H9 (cell line): ENCODE measurements around the gene PBX1. TPM values are rescaled to one million over a fixed set of nuclear protein-coding genes. Genes with fewer than 3 reads are reported as not detected.

ENCODE experiments used
- DNase-seq: peaks from one replicate; pipeline ENCODE4 v3.0.0-alpha.2; 2017
- H2AFZ ChIP-seq: one replicate; pipeline ENCODE4 v1.6.1; 2013; ENCODE audit warnings: mild to moderate bottlenecking, low read length, control low read depth, moderate library complexity
- H2AK5ac ChIP-seq: 2 replicates; pipeline ENCODE4 v1.6.1; 2013; ENCODE audit warnings: low read length, control low read depth, mixed read lengths; ENCODE audit not compliant: insufficient read length
- H2BK120ac ChIP-seq: one replicate; pipeline ENCODE4 v1.6.1; 2013; ENCODE audit warnings: low read depth, mild to moderate bottlenecking, low read length, control low read depth, inconsistent platforms; ENCODE audit not compliant: poor library complexity, severe bottlenecking
- H2BK12ac ChIP-seq: 2 replicates; pipeline ENCODE4 v1.6.1; 2013; ENCODE audit warnings: low read length, control low read depth, mixed read lengths, low read depth; ENCODE audit not compliant: insufficient read length
- H2BK15ac ChIP-seq: 2 replicates; pipeline ENCODE4 v1.6.1; 2013; ENCODE audit warnings: low read depth, low read length, control low read depth
- H2BK20ac ChIP-seq: one replicate; pipeline ENCODE4 v1.6.1; 2013; ENCODE audit warnings: low read depth, mild to moderate bottlenecking, low read length, control low read depth, inconsistent platforms; ENCODE audit not compliant: poor library complexity, severe bottlenecking
- H2BK5ac ChIP-seq: 2 replicates; pipeline ENCODE4 v1.6.1; 2013; ENCODE audit warnings: low read length, control low read depth, mixed read lengths; ENCODE audit not compliant: insufficient read length
- H3K14ac ChIP-seq: 2 replicates; pipeline ENCODE4 v1.6.1; 2013; ENCODE audit warnings: low read length, control low read depth; ENCODE audit not compliant: insufficient read depth
- H3K18ac ChIP-seq: 2 replicates; pipeline ENCODE4 v1.6.1; 2013; ENCODE audit warnings: low read depth, mild to moderate bottlenecking, mixed read lengths, low read length, control low read depth; ENCODE audit not compliant: insufficient read length
- H3K23ac ChIP-seq: 2 replicates; pipeline ENCODE4 v1.6.1; 2013; ENCODE audit warnings: low read length, control low read depth, mixed read lengths, low read depth; ENCODE audit not compliant: insufficient read length
- H3K23me2 ChIP-seq: 2 replicates; pipeline ENCODE4 v1.6.1; 2013; ENCODE audit warnings: low read depth, mild to moderate bottlenecking, mixed read lengths, low read length, control low read depth; ENCODE audit not compliant: insufficient read length, poor library complexity, severe bottlenecking
- H3K27ac ChIP-seq: 2 replicates; pipeline ENCODE4 v1.5.1; 2013; ENCODE audit warnings: low read length, control low read depth, mixed read lengths, low read depth; ENCODE audit not compliant: insufficient read length
- H3K27me3 ChIP-seq: 2 replicates; pipeline ENCODE4 v1.6.1; 2013; ENCODE audit warnings: low read length, control low read depth, inconsistent platforms; ENCODE audit not compliant: insufficient read depth
- H3K4ac ChIP-seq: 2 replicates; pipeline ENCODE4 v1.6.1; 2013; ENCODE audit warnings: low read depth, mild to moderate bottlenecking, control low read depth, inconsistent platforms, low read length, moderate library complexity
- H3K4me1 ChIP-seq: 2 replicates; pipeline ENCODE4 v1.6.1; 2013; ENCODE audit warnings: low read length, control low read depth, inconsistent platforms; ENCODE audit not compliant: insufficient read depth
- H3K4me2 ChIP-seq: 2 replicates; pipeline ENCODE4 v1.6.1; 2013; ENCODE audit warnings: low read length, control low read depth, mixed read lengths; ENCODE audit not compliant: insufficient read length, insufficient read depth
- H3K56ac ChIP-seq: 2 replicates; pipeline ENCODE4 v1.6.1; 2013; ENCODE audit warnings: low read depth, mild to moderate bottlenecking, mixed read lengths, low read length, control low read depth; ENCODE audit not compliant: insufficient read length
- H3K79me1 ChIP-seq: 2 replicates; pipeline ENCODE4 v1.6.1; 2013; ENCODE audit warnings: low read depth, mild to moderate bottlenecking, moderate library complexity, low read length, control low read depth, inconsistent platforms; ENCODE audit not compliant: insufficient read depth, poor library complexity, severe bottlenecking
- H3K79me2 ChIP-seq: 2 replicates; pipeline ENCODE4 v1.6.1; 2013; ENCODE audit warnings: low read length, control low read depth, inconsistent platforms; ENCODE audit not compliant: insufficient read depth
- H3K9ac ChIP-seq: 2 replicates; pipeline ENCODE4 v1.6.1; 2013; ENCODE audit warnings: low read length, control low read depth, mixed read lengths; ENCODE audit not compliant: insufficient read length; ENCODE audit errors: extremely low read depth
- H3K9me3 ChIP-seq: one replicate; pipeline ENCODE4 v1.6.1; 2013; ENCODE audit warnings: low read depth, low read length, inconsistent platforms; ENCODE audit not compliant: control insufficient read depth
- H3T11ph ChIP-seq: one replicate; pipeline ENCODE4 v1.6.1; 2013; ENCODE audit warnings: mild to moderate bottlenecking, low read length, control low read depth, inconsistent platforms
- H4K20me1 ChIP-seq: one replicate; pipeline ENCODE4 v1.6.1; 2013; ENCODE audit not compliant: control insufficient read depth, insufficient read length, insufficient read depth
- H4K5ac ChIP-seq: 2 replicates; pipeline ENCODE4 v1.6.1; 2013; ENCODE audit warnings: low read depth, mild to moderate bottlenecking, mixed read lengths, low read length, control low read depth; ENCODE audit not compliant: insufficient read length
- H4K8ac ChIP-seq: replicated peaks from 2 replicates; pipeline ENCODE4 v1.6.1; 2013; ENCODE audit warnings: low read length, control low read depth, mixed read lengths, low read depth; ENCODE audit not compliant: insufficient read length
- H4K91ac ChIP-seq: 2 replicates; pipeline ENCODE4 v1.6.1; 2013; ENCODE audit warnings: low read depth, mild to moderate bottlenecking, moderate library complexity, mixed read lengths, low read length, control low read depth; ENCODE audit not compliant: insufficient read length
- H3K27ac Mint-ChIP-seq, 3 experiments: 2 replicates in 2 of 3; 3 replicates in 1 of 3; pipeline ENCODE4 v1.8.0; 2020 to 2021; ENCODE audit warnings: mixed read lengths in 3 of 3, mild to moderate bottlenecking in 1 of 3, moderate library complexity in 1 of 3
- H3K27me3 Mint-ChIP-seq: 2 replicates; pipeline ENCODE4 v1.8.0; 2021; ENCODE audit warnings: low read depth, mild to moderate bottlenecking, moderate library complexity, mixed read lengths
- H3K36me3 Mint-ChIP-seq, 3 experiments: 2 replicates in 2 of 3; 3 replicates in 1 of 3; pipeline ENCODE4 v1.8.0; 2020 to 2021; ENCODE audit warnings: low read depth in 3 of 3, mixed read lengths in 3 of 3; ENCODE audit not compliant: insufficient read depth in 1 of 3
- H3K4me1 Mint-ChIP-seq, 2 experiments: 2 replicates each; pipeline ENCODE4 v1.8.0; 2020; ENCODE audit warnings: mixed read lengths in 2 of 2
- H3K4me3 Mint-ChIP-seq, 2 experiments: 2 replicates in 1 of 2; 3 replicates in 1 of 2; pipeline ENCODE4 v1.8.0; 2020 to 2021; ENCODE audit warnings: mild to moderate bottlenecking in 2 of 2, mixed read lengths in 2 of 2, moderate library complexity in 1 of 2
- H3K9me3 Mint-ChIP-seq, 2 experiments: 2 replicates in 1 of 2; 3 replicates in 1 of 2; pipeline ENCODE4 v1.8.0; 2020; ENCODE audit warnings: mild to moderate bottlenecking in 2 of 2, mixed read lengths in 2 of 2, moderate library complexity in 1 of 2
- CTCF ChIP-seq: fragments of 200-600 bp; sonication (generic); conservative IDR thresholded peaks from 3 replicates; pipeline ENCODE4 v1.8.0; 2021; ENCODE audit warnings: antibody characterized with exemption, mild to moderate bottlenecking
- WGBS: extraction: QIAGEN DNeasy Blood & Tissue Kit; methylation state at CpG from one replicate; pipeline ENCODE4 v1.1.7; 2013; ENCODE audit warnings: missing lambda C conversion rate, low lambda C conversion rate, mixed read lengths; ENCODE audit not compliant: insufficient read length; ENCODE audit errors: extremely low coverage; 5-methylcytosine and 5-hydroxymethylcytosine counted together
- total RNA-seq: library from RNA; stranded (reverse); gene quantifications from 2 replicates; pipeline ENCODE4 v1.2.1, GENCODE V29; 2021

PBX1 gene
- total RNA-seq, 1 experiment from 2014 or later, result 142 TPM

GRCh38 chr1:164662955-164663354 lies 104.0 kb downstream of the PBX1 start:
- no peak overlapping the region for H2AFZ ChIP-seq
- Mint-ChIP-seq H3K9me3 (no peaks in the 10 kb centered on the region), H3K36me3 (peaks cover 0 to 8% (median 4%) of the 10 kb centered on the region in 3 experiments; a peak in 4 of 7 replicates), H3K4me3 (no peak overlapping the region), H3K27me3 (no peaks in the 10 kb centered on the region), H3K27ac (no peak overlapping the region), H3K4me1 (peaks cover 39 to 53% of the 10 kb centered on the region in 2 experiments)
- H3K4ac ChIP-seq, result no peak overlapping the region
- no peak overlapping the region for H3K18ac ChIP-seq
- no peak overlapping the region for H4K8ac ChIP-seq
- no peaks in the 10 kb centered on the region for H3K27me3 ChIP-seq
- H3K14ac ChIP-seq, result no peak overlapping the region
- no peaks in the 10 kb centered on the region for H4K20me1 ChIP-seq
- H2AK5ac ChIP-seq, result no peak overlapping the region
- TF ChIP-seq CTCF, result no peak
- no peak overlapping the region for H2BK15ac ChIP-seq
- H3T11ph ChIP-seq, result no peak overlapping the region
- H3K4me2 ChIP-seq, result no peak overlapping the region
- no peak overlapping the region for H2BK20ac ChIP-seq
- DNase-seq, result no peak
- no peak overlapping the region for H4K5ac ChIP-seq
- no peak overlapping the region for H4K91ac ChIP-seq
- peaks cover 8% of the 10 kb centered on the region; the same call in 1 of the 2 replicates for H3K4me1 ChIP-seq
- no peak overlapping the region for H2BK120ac ChIP-seq
- H3K23ac ChIP-seq, result no peak overlapping the region
- no peak overlapping the region for H3K9ac ChIP-seq
- no peaks in the 10 kb centered on the region for H3K79me1 ChIP-seq
- WGBS, result no CpG with 5 or more reads among the region's 1 CpG
- H3K23me2 ChIP-seq, result no peaks in the 10 kb centered on the region
- no peak overlapping the region for H2BK12ac ChIP-seq
- no peak overlapping the region for H3K56ac ChIP-seq
- H3K27ac ChIP-seq, result no peak overlapping the region
- no peaks in the 10 kb centered on the region for H3K9me3 ChIP-seq
- no peak overlapping the region for H2BK5ac ChIP-seq
- H3K79me2 ChIP-seq, result peaks cover 5% of the 10 kb centered on the region; the same call in 1 of the 2 replicates
